ENCODE results near the gene PHIP.

DNA sequence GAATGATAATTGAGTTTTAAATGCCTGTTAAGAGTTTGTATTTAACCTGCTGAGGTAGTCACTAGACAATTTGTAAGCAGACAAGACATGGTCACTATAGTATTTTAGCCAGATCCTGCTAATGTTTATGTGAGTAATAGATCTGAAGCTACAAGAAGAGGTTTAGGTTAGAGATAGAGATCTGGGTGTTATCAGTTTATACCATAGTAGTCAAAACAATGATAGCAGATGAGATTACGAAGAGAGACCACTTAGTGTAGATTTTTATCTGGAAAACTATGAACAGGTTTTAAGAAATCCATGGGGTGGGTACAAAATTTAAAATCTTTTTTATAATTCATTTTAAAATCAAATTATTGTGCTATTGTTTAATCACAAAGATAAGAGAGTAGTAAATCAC, 47.5 kb downstream of the PHIP start:
- TF ChIP-seq, protein P1, sequence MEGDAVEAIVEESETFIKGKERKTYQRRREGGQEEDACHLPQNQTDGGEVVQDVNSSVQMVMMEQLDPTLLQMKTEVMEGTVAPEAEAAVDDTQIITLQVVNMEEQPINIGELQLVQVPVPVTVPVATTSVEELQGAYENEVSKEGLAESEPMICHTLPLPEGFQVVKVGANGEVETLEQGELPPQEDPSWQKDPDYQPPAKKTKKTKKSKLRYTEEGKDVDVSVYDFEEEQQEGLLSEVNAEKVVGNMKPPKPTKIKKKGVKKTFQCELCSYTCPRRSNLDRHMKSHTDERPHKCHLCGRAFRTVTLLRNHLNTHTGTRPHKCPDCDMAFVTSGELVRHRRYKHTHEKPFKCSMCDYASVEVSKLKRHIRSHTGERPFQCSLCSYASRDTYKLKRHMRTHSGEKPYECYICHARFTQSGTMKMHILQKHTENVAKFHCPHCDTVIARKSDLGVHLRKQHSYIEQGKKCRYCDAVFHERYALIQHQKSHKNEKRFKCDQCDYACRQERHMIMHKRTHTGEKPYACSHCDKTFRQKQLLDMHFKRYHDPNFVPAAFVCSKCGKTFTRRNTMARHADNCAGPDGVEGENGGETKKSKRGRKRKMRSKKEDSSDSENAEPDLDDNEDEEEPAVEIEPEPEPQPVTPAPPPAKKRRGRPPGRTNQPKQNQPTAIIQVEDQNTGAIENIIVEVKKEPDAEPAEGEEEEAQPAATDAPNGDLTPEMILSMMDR (IDR thresholded peaks at IDR 0.05) = no peak
- TF ChIP-seq POLR2A (IDR thresholded peaks at IDR 0.05) = no peak
